Mesenteric fat pad (tissue), 1 donor: Measurements from ENCODE around the gene WDFY2. TPM values are rescaled to one million over a fixed set of nuclear protein-coding genes. Genes with fewer than 3 reads are reported as not detected.
"Not testable (repeated sequence)": the region's sequence is repeated elsewhere in the genome, so short reads cannot be mapped to it uniquely, and the experiment has no call there.

Experiments
- DNase-seq: peaks from one replicate; pipeline ENCODE4 v3.0.0-alpha.2; 2020; ENCODE audit warnings: low spot score
- long read RNA-seq: library from polyadenylated mRNA; unstranded; transcript quantifications from one replicate; pipeline ENCODE4 v2.0.0, GENCODE V29; 2020
- total RNA-seq: library from RNA; stranded (reverse); fragmentation: NEBNext Ultra II Directional; extraction: Animal tissue kit (Norgen Biotek cat#: 25700); gene quantifications from one replicate; pipeline ENCODE4 v1.2.1, GENCODE V29; 2021
- donor health status: DM: yes; HTN: yes; CAD: no.

Gene WDFY2
- 16.3 TPM for total RNA-seq
- long read RNA-seq, full-length matches to known transcripts = 30 of 72 reads
- long read RNA-seq, partial matches to known transcripts = 11 of 72 reads
- long read RNA-seq, other reads (novel, unspliced or antisense) = 31 of 72 reads

GRCh38 chr13:51583875-51584730 is at the start of gene WDFY2:
Gene WDFY2 (plus strand): TSS chr13:51584462. CDS start chr13:51584688, 226 bp downstream.
- peak; percentile 100 for DNase-seq

- no peak for DNase-seq
Observed at GRCh38 chr13:51538591-51539179, 45.6 kb upstream of the WDFY2 start.

DNA sequence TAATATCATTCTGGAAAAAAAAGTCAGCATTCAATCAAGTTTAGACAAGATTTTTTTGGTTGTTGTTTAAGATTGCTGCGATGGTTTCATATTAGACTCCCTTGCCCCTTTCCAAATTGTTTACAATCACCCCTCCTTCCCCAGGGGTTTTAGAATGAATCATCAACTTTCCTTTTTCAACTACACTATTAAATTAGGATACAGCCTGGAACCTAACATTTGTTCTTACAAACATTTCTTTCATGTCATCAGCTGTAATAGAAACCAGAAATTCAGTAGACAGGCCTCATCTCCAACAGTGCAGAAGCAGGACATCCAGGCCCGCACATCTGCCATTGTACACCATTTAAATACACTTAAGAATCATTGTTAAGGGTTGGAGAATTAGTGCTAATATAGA is 44.4 kb upstream of the WDFY2 start:
- no peak for DNase-seq

DNA sequence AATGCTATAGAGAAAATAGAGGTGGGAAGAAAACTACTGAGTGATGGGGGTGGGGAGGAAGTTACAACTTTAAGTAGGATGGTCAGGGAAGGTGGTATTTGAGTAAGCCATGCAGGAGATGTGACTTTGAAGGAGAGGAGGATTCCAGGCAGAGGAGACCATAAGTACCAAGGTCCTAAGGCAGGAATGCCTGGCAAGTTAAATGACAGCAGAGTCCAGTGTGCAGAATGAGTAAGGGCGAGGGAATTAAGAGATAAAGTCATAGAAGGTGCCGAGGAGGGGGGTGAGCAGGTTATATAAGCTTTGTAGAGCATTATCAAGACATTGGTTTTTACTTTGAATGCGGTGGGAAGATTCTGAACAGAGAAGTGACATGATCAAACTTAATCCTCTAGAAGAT is 43.2 kb upstream of the WDFY2 start:
- DNase-seq = no peak

- DNase-seq = no peak
Observed at GRCh38 chr13:51541809-51542258, 42.4 kb upstream of the WDFY2 start.

DNA sequence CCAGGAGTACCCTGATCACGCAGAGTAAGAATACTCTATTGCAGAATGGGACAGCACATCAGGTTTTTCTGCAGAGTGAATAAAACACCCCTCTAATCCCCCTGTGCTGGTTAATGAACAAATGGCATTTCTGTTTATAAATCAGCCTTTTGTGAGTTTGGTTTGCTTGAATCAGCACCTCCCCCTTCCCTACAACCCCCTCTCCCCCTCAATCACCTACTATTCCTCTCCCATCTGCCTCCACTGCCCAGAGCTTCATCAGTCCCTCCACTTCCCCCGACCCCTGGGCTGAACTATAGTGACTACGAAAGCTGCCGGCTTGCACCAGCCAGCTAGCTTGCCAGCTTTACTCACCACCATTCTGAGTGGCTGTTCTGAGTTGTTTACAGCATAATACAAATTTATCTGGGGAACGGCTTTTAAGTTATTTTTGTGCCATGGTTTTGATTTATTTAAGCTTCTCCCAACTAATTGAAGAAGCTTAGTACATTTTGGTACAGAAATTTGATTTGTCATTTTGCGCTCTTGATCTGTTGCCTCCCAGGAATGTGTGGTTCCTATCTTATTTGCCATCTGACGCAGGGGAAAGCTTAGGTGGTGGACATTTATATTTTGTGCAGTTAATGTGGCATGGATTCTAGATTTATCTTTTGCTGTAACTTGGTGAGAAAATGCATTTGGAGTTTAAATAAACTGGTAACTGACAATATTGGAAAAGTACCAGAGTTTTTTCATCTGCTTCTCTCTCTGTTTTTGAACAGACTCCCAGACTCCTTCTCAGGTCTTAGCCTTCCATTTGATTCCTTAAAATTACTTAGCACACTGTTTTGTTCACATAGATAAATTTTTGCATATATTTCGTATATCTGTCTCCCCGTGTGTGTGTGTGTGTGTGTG is 41.7 kb upstream of the WDFY2 start:
- no peak for DNase-seq

DNA sequence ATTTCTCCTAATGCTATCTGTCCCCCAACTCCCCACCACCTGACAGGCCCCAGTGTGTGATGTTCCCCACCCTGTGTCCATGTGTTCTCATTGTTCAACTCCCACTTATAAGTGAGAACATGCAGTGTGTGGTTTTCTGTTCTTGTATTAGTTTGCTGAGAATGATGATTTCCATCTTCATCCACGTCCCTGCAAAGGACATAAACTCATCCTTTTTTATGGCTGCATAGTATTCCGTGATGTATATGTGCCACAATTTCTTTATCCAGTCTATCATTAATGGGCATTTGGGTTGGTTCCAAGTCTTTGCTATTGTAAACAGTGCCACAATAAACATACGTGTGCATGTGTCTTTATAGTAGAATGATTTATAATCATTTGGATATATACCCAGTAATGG is 38.8 kb upstream of the WDFY2 start:
- DNase-seq = not testable (repeated sequence)

DNA sequence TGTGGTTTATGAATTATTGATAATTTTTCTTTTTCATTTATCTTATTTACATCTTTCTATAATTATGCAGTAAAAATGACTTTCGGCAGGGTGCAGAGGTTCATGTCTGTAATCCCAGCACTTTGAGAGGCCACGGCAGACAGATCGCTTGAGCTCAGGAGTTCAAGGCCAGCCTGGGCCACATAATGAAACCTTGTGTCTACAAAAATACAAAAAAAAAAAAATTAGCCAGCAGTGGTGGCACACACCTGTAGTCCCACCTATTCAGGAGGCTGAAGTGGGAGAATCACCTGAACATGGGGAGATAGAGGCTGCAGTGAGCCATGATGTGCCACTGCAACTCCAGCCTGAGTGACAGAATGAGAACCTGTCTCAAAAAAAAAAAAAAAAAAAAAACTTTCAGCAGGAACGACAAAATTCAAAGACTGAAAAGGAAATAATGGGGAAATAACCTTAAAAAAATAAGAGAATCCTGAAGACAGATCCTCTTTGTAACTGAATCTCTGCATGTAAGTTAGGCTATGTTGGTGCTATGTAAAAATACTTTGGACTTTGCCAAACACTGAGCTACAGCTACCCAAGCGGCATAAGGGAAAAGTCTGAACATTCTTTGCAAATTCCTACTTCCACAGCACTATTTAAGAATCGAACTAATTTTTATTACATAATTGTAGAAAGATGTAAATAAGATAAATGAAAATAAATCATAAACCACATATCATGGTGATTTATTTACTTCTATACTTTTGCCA is 36.7 kb upstream of the WDFY2 start:
- DNase-seq = no peak

DNA sequence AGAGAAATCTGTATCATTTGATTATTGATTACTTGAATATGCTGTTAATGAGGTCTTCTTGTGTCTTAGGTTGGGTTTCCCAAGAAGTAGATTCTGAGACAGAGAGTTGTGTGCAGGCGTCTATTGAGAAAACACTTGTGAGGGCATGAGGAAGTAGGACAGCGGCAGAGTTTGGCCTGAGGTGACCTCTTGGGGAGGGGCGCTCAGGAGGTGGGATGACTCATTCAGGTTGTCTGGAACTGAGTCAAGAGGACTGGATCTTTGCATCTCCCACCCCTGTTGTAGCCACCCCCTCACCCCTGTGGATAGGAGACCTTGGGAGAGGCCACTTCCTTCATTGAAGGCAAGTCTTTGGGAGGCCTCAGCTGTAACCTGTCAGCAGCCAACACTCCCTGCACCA is 35.2 kb upstream of the WDFY2 start:
- DNase-seq = no peak

DNA sequence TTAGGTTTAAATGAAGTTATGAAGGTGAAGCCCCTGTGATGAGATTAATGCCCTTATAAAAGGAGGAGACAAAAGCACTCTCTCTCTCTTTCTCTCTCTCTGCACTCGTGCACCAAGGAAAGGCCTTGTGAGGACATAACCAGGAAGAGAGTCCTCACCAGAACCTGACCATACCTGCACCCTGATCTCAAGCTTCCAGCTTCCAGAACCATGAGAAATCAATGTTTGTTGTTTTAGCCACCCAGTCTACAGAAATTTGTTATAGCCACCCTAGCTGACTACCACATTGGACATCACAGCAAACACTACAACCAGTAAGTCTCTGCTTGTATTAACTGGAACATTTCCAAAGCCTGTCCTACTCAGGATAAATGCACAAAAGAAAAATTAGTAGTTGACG is 34.7 kb upstream of the WDFY2 start:
- no peak for DNase-seq

DNA sequence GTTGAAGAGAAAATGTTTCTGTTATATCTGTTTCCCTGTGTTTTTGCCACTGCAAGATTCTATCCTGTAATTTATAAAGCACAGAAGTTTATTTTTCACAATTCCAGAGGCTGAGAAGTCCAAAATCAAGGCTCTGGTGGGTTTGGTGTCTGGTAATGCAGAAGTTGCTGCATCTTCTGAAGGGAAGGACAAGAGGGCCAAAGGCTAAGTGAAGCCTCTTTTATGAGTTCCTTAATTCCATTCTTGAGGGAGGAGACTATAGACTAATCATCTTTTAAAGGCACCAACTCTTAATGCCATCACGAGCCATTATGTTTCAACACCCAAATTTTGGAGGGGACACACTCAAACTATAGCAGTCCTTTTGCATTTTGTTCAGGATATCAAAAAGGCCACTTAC is 34.1 kb upstream of the WDFY2 start:
- DNase-seq = no peak

GRCh38 chr13:51551416-51551815 is 32.8 kb upstream of the WDFY2 start:
- no peak for DNase-seq

GRCh38 chr13:51552027-51552426 is 32.2 kb upstream of the WDFY2 start:
- DNase-seq = no peak

GRCh38 chr13:51553531-51553930 is 30.7 kb upstream of the WDFY2 start:
- no peak for DNase-seq

GRCh38 chr13:51556740-51557139 is 27.5 kb upstream of the WDFY2 start:
- no peak for DNase-seq

DNA sequence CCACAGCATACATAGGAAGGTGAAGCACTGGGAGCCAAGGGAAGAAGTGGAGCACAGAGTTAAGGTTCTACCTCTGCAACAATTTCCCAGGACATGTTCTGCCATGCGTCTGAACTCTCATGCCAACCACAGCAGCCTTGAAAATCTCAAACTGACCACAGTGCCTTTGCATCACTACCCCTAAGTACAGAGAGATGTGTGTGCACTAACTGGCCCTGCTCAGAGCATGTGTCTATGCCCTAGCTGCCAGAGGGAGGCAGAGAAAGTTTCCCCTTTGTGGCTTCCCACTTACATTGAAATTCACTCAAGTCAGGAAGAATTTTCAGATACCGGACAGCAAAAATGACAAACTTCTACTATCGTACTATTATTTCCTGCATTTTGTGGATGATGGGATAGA is 26.8 kb upstream of the WDFY2 start:
- DNase-seq = no peak

DNA sequence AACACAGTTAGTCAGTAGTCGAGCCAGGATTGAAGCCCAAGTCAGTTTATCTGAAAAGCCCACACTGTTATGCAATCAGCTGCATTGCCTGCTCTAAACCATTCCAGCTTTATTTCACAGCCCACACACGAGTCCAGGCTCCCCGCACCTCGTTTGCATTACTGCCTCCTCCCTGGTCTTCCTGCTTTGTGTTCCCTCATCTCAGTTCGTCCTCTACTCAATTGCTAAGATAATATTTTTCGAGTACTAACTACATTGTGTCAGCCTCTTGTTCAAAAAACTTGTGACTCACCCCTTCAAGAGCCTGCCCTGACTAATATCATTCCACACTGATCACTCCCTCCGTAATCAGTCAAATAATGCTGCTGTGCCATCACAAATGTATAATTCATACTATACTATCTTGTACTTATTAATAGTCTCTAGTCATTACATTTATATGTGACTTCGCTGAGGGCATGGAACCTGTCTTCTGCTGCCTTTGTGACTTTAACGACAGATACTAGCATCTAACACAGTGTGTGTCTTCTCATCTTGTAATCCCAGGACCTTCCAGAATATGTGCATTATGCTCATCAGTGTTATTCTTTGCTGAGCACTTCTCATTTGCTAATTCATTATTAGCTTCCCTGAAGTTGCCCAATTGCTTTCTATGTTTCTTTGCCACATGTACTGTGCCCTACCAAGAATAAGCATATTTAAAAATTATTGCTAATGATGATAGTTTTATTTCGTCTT is 26.2 kb upstream of the WDFY2 start:
- no peak for DNase-seq

DNA sequence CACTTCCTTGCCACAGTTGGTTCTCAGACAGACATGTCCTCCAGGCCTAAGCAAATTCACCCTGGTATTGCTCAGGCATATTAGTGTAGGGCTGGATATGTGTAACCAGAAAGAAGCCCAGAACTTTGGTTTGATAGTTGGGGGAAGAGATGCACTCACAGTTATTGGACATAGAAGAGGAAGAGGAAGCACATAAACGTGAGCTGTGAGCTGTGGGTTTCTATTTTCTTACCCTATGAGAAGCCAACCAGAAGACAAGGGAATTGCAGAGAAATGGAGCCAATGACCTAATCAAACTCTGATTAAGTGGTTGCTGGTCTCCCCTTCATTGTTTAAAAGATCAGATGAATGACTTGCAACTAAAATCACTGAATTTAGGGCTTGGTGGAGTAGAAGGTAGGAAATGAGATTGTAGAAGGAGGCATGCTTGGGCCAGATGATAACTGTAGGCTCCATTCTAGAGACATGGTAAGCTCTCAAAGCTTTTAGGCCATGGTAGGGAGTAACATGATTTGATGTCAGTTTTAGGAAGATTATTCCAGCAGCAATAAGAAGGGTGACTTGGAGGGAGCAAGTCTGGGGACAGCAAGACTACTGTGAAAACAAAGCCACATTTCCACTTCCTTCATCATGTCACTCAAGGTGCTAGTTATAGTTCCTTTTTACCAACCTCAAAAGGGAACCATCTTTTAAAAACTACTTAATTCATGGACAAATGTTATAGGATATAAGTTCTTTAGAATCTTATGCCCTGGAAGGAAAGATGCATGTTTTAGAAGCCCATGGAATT is 24.1 kb upstream of the WDFY2 start:
- no peak for DNase-seq

- no peak for DNase-seq
Observed at GRCh38 chr13:51562011-51562671, 22.1 kb upstream of the WDFY2 start.
